NCI-H226 (cell line): ENCODE data around the gene FLYWCH1.

ENCODE experiments used
- DNase-seq: peaks from one replicate; pipeline ENCODE4 v3.0.0-alpha.2; 2015

The FLYWCH1 gene

GRCh38 chr16:2955438-2955778 lies 43.7 kb downstream of the FLYWCH1 start:
- no peak for DNase-seq

- DNase-seq = no peak
Observed at GRCh38 chr16:2955779-2956578, 44.2 kb downstream of the FLYWCH1 start.

- no peak for DNase-seq
Observed at GRCh38 chr16:2956579-2956956, 44.8 kb downstream of the FLYWCH1 start.

GRCh38 chr16:2959206-2959605 lies 47.5 kb downstream of the FLYWCH1 start:
- DNase-seq = no peak

GRCh38 chr16:2960183-2961010 lies 48.7 kb downstream of the FLYWCH1 start:
- no peak for DNase-seq

- DNase-seq = no peak
Observed at GRCh38 chr16:2962334-2963073, 50.8 kb downstream of the FLYWCH1 start.

- peak; percentile 17 for DNase-seq
Observed at GRCh38 chr16:2963074-2963722, 51.5 kb downstream of the FLYWCH1 start.

GRCh38 chr16:2963723-2964474 lies 52.2 kb downstream of the FLYWCH1 start, which contains the start of gene KREMEN2:
Gene KREMEN2 (plus strand): TSS chr16:2964275. CDS start chr16:2964521, 246 bp downstream.
- peak; percentile 77 for DNase-seq

GRCh38 chr16:2964475-2965336 lies 53.0 kb downstream of the FLYWCH1 start:
- peak; percentile 78 for DNase-seq

GRCh38 chr16:2966043-2966807 lies 54.5 kb downstream of the FLYWCH1 start:
- DNase-seq = no peak

GRCh38 chr16:2966808-2967191 lies 55.1 kb downstream of the FLYWCH1 start:
- no peak for DNase-seq

- DNase-seq = no peak
Observed at GRCh38 chr16:2967211-2967631, 55.5 kb downstream of the FLYWCH1 start.

- DNase-seq = no peak
Observed at GRCh38 chr16:2967721-2968161, 56.0 kb downstream of the FLYWCH1 start.

GRCh38 chr16:2968368-2968737 lies 56.6 kb downstream of the FLYWCH1 start:
- no peak for DNase-seq

- peak; percentile 85 for DNase-seq
Observed at GRCh38 chr16:2968738-2969544, 57.2 kb downstream of the FLYWCH1 start, which contains the start of gene PAQR4. Gene PAQR4 (plus strand): TSS chr16:2969348. CDS start chr16:2969675, 327 bp downstream.

- DNase-seq = peak; percentile 60
Observed at GRCh38 chr16:2969545-2970521, 58.1 kb downstream of the FLYWCH1 start.

- DNase-seq = no peak
Observed at GRCh38 chr16:2970563-2970962, 58.8 kb downstream of the FLYWCH1 start.
